IPS-18c (cell line): Measurements from ENCODE around the gene OSBPL2.

Experiments used
- H3K4me3 ChIP-seq: 2 replicates; pipeline ENCODE4 v1.7.0; 2013; ENCODE audit warnings: low read depth, mild to moderate bottlenecking, low read length, moderate library complexity; ENCODE audit not compliant: insufficient read depth
- H3K9me3 ChIP-seq: one replicate; pipeline ENCODE4 v1.6.1; 2013; ENCODE audit warnings: mild to moderate bottlenecking, low read length, moderate library complexity; ENCODE audit not compliant: control insufficient read depth, insufficient read depth

The OSBPL2 gene

GRCh38 chr20:62306414-62307187 lies 68.3 kb downstream of the OSBPL2 start:
- Histone ChIP-seq H3K4me3 (no peak overlapping the region), H3K9me3 (peaks cover 3% of the 10 kb centered on the region)

GRCh38 chr20:62307226-62308101 lies 69.1 kb downstream of the OSBPL2 start:
- Histone ChIP-seq H3K9me3 (peaks cover 3% of the 10 kb centered on the region), H3K4me3 (no peak overlapping the region)

GRCh38 chr20:62308102-62308822 lies 69.9 kb downstream of the OSBPL2 start:
- Histone ChIP-seq H3K9me3 (peaks cover 2% of the 10 kb centered on the region), H3K4me3 (no peak overlapping the region)

GRCh38 chr20:62309198-62309944 lies 71.0 kb downstream of the OSBPL2 start:
- Histone ChIP-seq H3K4me3 (no peak overlapping the region), H3K9me3 (no peaks in the 10 kb centered on the region)

- Histone ChIP-seq H3K9me3 (no peaks in the 10 kb centered on the region), H3K4me3 (no peak overlapping the region)
These were observed 71.8 kb downstream of the OSBPL2 start for GRCh38 chr20:62309947-62310756.

- Histone ChIP-seq H3K4me3 (no peak overlapping the region), H3K9me3 (no peaks in the 10 kb centered on the region)
These were observed 72.4 kb downstream of the OSBPL2 start for GRCh38 chr20:62310757-62311121.

GRCh38 chr20:62311150-62311549 lies 72.8 kb downstream of the OSBPL2 start:
- Histone ChIP-seq H3K9me3 (no peaks in the 10 kb centered on the region), H3K4me3 (no peak overlapping the region)

GRCh38 chr20:62311832-62312661 lies 73.7 kb downstream of the OSBPL2 start:
- H3K4me3 ChIP-seq, result no peak overlapping the region
- peaks cover 4% of the 10 kb centered on the region for H3K9me3 ChIP-seq

- Histone ChIP-seq H3K4me3 (no peak overlapping the region), H3K9me3 (peaks cover 4% of the 10 kb centered on the region)
These were observed 74.3 kb downstream of the OSBPL2 start for GRCh38 chr20:62312662-62312977.

- Histone ChIP-seq H3K4me3 (no peak overlapping the region), H3K9me3 (peaks cover 4% of the 10 kb centered on the region)
These were observed 74.7 kb downstream of the OSBPL2 start for GRCh38 chr20:62313021-62313420.

- peaks cover 8% of the 10 kb centered on the region for H3K9me3 ChIP-seq
- no peak overlapping the region for H3K4me3 ChIP-seq
These were observed 75.4 kb downstream of the OSBPL2 start for GRCh38 chr20:62313460-62314338.

- H3K9me3 ChIP-seq, result peaks cover 10% of the 10 kb centered on the region
- H3K4me3 ChIP-seq, result no peak overlapping the region
These were observed 76.0 kb downstream of the OSBPL2 start for GRCh38 chr20:62314339-62314638.

GRCh38 chr20:62314711-62315302 lies 76.5 kb downstream of the OSBPL2 start:
- Histone ChIP-seq H3K4me3 (no peak overlapping the region), H3K9me3 (peaks cover 10% of the 10 kb centered on the region)

GRCh38 chr20:62315773-62316172 lies 77.5 kb downstream of the OSBPL2 start:
- no peak overlapping the region for H3K4me3 ChIP-seq
- H3K9me3 ChIP-seq, result peaks cover 10% of the 10 kb centered on the region
